NCI-H146 treated with DMSO at 0.1 percent for 48 hours (cell line): ENCODE data around the gene MYL10.
A peak's percentile ranks its signal among the peaks of the same experiment; 100 is the strongest.

Experiments used
- DNase-seq: peaks from one replicate; lab custom pipeline; 2025; ENCODE audit not compliant: unreplicated experiment; lab: John Stamatoyannopoulos, UW

MYL10 gene

GRCh38 chr7:101575721-101576120, 53.4 kb downstream of the MYL10 start:
- no peak for DNase-seq

DNA sequence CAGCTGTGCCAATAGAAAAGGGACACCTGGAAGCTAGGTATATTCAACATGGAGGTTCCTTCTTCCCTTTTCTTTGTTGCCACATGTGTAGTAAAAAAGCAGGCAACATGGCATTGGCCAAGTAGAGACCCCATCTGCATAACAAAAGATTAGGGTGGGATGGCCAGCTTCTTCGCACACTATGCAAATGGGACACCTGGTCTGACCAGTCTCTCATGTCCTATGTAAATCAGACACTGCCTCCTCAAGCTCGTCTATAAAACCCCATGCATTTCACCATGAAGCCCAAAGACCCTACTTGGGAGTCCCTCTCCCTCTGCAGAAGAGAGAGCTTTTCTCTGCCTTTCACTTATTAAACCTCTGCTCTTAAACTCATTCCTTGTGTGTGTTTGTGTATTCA, 53.9 kb downstream of the MYL10 start:
- DNase-seq: peak; percentile 47

- DNase-seq: no peak
Observed at GRCh38 chr7:101572156-101572555, 56.9 kb downstream of the MYL10 start.

DNA sequence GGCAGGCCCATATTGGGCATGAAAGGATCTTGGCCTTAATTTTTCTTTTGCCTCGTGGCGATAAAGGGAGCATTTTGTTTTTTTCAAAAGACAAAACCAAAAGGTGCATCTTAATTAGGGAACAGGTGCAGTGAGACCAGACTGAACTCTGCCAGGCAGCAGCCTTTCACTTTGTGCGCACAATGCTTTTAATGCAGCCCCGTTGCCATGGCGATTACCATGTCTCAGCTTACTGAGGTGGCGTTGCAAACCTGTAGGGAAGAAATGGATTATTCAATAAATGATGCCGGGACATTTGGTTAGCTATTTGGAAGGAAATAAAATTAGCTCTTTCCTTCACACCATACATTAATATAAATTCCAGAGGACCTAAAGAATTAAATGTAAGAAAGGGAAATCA, 61.9 kb downstream of the MYL10 start:
- DNase-seq: peak; percentile 20

DNA sequence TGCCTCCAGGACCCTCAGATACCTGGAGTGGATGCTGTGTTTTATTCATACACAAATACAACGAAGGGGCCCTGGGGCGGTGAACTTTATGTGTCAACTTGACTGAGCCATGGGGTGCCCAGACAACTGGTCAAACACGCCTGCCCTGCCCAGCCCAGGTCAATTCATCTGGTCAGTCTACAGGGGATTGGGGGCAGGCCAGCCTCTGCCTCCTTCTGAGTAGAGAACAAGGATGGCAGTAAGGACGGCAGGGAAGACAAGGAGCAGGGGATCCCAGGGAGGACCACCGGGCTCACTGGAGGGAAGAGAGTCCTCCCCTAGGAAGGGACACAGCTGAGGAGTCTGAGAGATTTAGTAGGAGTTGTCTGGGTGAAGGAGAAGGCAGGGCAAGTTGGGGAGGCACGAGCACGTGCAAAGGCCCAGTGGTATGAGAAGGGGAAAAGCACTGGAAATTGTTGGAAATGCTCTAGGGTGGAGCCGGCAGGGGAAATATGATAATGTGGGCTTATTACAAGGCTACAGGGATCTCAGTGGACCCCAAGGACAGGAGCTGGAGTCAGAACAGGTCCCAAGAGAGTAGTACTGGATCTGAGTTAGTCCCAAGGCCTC, 63.4 kb downstream of the MYL10 start:
- DNase-seq: no peak

- no peak for DNase-seq
Observed at GRCh38 chr7:101564778-101565211, 64.3 kb downstream of the MYL10 start.

GRCh38 chr7:101563943-101564777, 64.9 kb downstream of the MYL10 start:
- no peak for DNase-seq
